HEK293 (cell line): ENCODE data around the gene ATG4A.

Experiments
- CTCF ChIA-PET: fragments of 350-600 bp; formaldehyde crosslinking; extraction: SDS; loops from one replicate; lab custom pipeline; 2021; ENCODE audit warnings: antibody characterized with exemption; lab: Yijun Ruan, JAX
- POLR2A ChIA-PET: fragments of 300-600 bp; formaldehyde crosslinking; extraction: SDS; loops from one replicate; lab custom pipeline; 2020; ENCODE audit warnings: antibody characterized with exemption, inconsistent platforms; lab: Yijun Ruan, JAX
- H3K27ac ChIP-seq: fragments of 200-500 bp; sonication (Bioruptor generic); 2 replicates; pipeline ENCODE4 v1.5.1; 2014; ENCODE audit warnings: low read depth, low read length, control low read depth, inconsistent platforms; ENCODE audit errors: extremely low read depth
- H3K36me3 ChIP-seq, 2 experiments: fragments of 200-500 bp in 1 of 2; sonication (Bioruptor generic) in 1 of 2; 1 replicate in 1 of 2; 2 replicates in 1 of 2; pipeline ENCODE4 v1.5.1; 2014 to 2017; ENCODE audit warnings: inconsistent platforms in 2 of 2, low read length in 2 of 2; ENCODE audit not compliant: control insufficient read depth in 2 of 2, insufficient read depth in 1 of 2
- H3K4me1 ChIP-seq: fragments of 200-500 bp; sonication (Bioruptor generic); 2 replicates; pipeline ENCODE4 v1.5.1; 2014; ENCODE audit warnings: mild to moderate bottlenecking, low read length, inconsistent platforms; ENCODE audit not compliant: control insufficient read depth, insufficient read depth
- H3K4me3 ChIP-seq: 2 replicates; pipeline ENCODE4 v1.5.1; 2011; ENCODE audit warnings: low read depth, mild to moderate bottlenecking, control low read depth, low read length, moderate library complexity
- H3K9me3 ChIP-seq: fragments of 200-500 bp; sonication (Bioruptor generic); 2 replicates; pipeline ENCODE4 v1.5.1; 2014; ENCODE audit warnings: low read depth, low read length, inconsistent platforms; ENCODE audit not compliant: control insufficient read depth, insufficient read depth
- HOXC10 ChIP-seq: sonication (generic); formaldehyde crosslinking; IDR thresholded peaks from 2 replicates; pipeline ENCODE4 v1.8.1; 2023; ENCODE audit warnings: mild to moderate bottlenecking, missing genetic modification reagents
- OVOL3 ChIP-seq: fragments of 450-650 bp; formaldehyde crosslinking; IDR thresholded peaks from 2 replicates; pipeline ENCODE4 v1.5.1; 2016; ENCODE audit warnings: missing biosample characterization, missing genetic modification characterization
- REPIN1 ChIP-seq: fragments of 450-650 bp; formaldehyde crosslinking; IDR thresholded peaks from 2 replicates; pipeline ENCODE4 v1.5.1; 2017; ENCODE audit warnings: missing biosample characterization, missing genetic modification characterization, low read depth
- TCF7L2 ChIP-seq: IDR thresholded peaks from 2 replicates; pipeline ENCODE4 v1.6.1; 2011; ENCODE audit warnings: low read depth, mild to moderate bottlenecking, inconsistent platforms, low read length, moderate library complexity, borderline replicate concordance
- ZBTB17 ChIP-seq: fragments of 450-650 bp; formaldehyde crosslinking; IDR thresholded peaks from 2 replicates; pipeline ENCODE4 v1.5.1; 2016; ENCODE audit warnings: missing biosample characterization, missing genetic modification characterization
- ZNF132 ChIP-seq: fragments of 450-650 bp; formaldehyde crosslinking; IDR thresholded peaks from 2 replicates; pipeline ENCODE4 v1.5.1; 2017; ENCODE audit warnings: missing biosample characterization, missing genetic modification characterization, borderline replicate concordance
- ZNF23 ChIP-seq: fragments of 450-650 bp; formaldehyde crosslinking; IDR thresholded peaks from 2 replicates; pipeline ENCODE4 v1.5.1; 2016; ENCODE audit warnings: missing biosample characterization, missing genetic modification characterization, borderline replicate concordance
- ZNF266 ChIP-seq: fragments of 450-650 bp; formaldehyde crosslinking; IDR thresholded peaks from 2 replicates; pipeline ENCODE4 v1.5.1; 2016; ENCODE audit warnings: missing biosample characterization, missing genetic modification characterization, low read depth
- ZNF302 ChIP-seq: fragments of 450-650 bp; formaldehyde crosslinking; IDR thresholded peaks from 2 replicates; pipeline ENCODE4 v1.5.1; 2016; ENCODE audit warnings: missing biosample characterization, missing genetic modification characterization, low read depth
- ZNF335 ChIP-seq: fragments of 450-650 bp; formaldehyde crosslinking; conservative IDR thresholded peaks from 2 replicates; pipeline ENCODE4 v1.5.1; 2016; ENCODE audit warnings: missing biosample characterization, missing genetic modification characterization
- ZNF391 ChIP-seq: fragments of 450-650 bp; formaldehyde crosslinking; IDR thresholded peaks from 2 replicates; pipeline ENCODE4 v1.5.1; 2016; ENCODE audit warnings: low read depth, missing biosample characterization, missing genetic modification characterization, borderline replicate concordance
- ZNF404 ChIP-seq: fragments of 450-650 bp; formaldehyde crosslinking; IDR thresholded peaks from 2 replicates; pipeline ENCODE4 v1.5.1; 2017; ENCODE audit warnings: missing biosample characterization, missing genetic modification characterization
- ZNF530 ChIP-seq: fragments of 450-650 bp; formaldehyde crosslinking; IDR thresholded peaks from 2 replicates; pipeline ENCODE4 v1.5.1; 2016; ENCODE audit warnings: low read depth, missing biosample characterization, missing genetic modification characterization
- ZNF549 ChIP-seq: fragments of 450-650 bp; IDR thresholded peaks from 2 replicates; pipeline ENCODE4 v1.5.1; 2018; ENCODE audit warnings: missing biosample characterization, missing genetic modification characterization, mild to moderate bottlenecking, inconsistent platforms, moderate library complexity
- ZNF560 ChIP-seq: fragments of 450-650 bp; formaldehyde crosslinking; IDR thresholded peaks from 2 replicates; pipeline ENCODE4 v1.5.1; 2017; ENCODE audit warnings: missing biosample characterization, missing genetic modification characterization, borderline replicate concordance
- ZNF585B ChIP-seq: fragments of 450-650 bp; formaldehyde crosslinking; IDR thresholded peaks from 2 replicates; pipeline ENCODE4 v1.5.1; 2016; ENCODE audit warnings: missing biosample characterization, missing genetic modification characterization
- ZNF670 ChIP-seq: fragments of 450-650 bp; formaldehyde crosslinking; IDR thresholded peaks from 2 replicates; pipeline ENCODE4 v1.5.1; 2016; ENCODE audit warnings: missing biosample characterization, missing genetic modification characterization, low read depth
- ZNF791 ChIP-seq: fragments of 450-650 bp; formaldehyde crosslinking; IDR thresholded peaks from 2 replicates; pipeline ENCODE4 v1.5.1; 2016; ENCODE audit warnings: missing biosample characterization, missing genetic modification characterization
- TF ChIP-seq, protein P1 (sequence below): fragments of 450-650 bp; formaldehyde crosslinking; IDR thresholded peaks from 2 replicates; pipeline ENCODE4 v1.5.1; 2016; ENCODE audit warnings: missing biosample characterization, missing genetic modification characterization, low read depth
- TF ChIP-seq, protein P2 (sequence below): fragments of 450-650 bp; formaldehyde crosslinking; IDR thresholded peaks from 2 replicates; pipeline ENCODE4 v1.5.1; 2016; ENCODE audit warnings: missing biosample characterization, missing genetic modification characterization, borderline replicate concordance
- TF ChIP-seq, protein P3 (sequence below): fragments of 450-650 bp; formaldehyde crosslinking; IDR thresholded peaks from 2 replicates; pipeline ENCODE4 v1.5.1; 2016; ENCODE audit warnings: missing biosample characterization, missing genetic modification characterization

ATG4A gene

DNA sequence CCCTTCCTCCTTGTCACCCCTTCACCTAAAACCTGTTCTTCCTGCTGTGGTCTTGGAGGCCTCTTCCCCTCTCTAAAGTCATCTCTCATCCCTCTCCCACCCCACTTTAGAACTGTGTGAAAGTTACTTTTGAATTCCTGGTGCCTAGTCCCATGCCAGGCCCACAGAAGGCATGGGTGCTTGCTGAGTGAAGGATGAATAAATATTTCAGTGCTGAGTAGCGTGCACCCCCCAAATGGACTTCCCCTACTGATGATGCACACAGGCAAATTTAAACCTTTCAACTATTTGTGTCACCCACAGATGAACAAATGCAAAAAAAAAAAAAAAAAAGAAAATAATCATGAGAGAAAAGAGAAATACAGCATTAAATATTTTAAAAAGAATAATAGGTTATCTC is 20.0 kb upstream of the ATG4A start (continued):
- no peak for TF ChIP-seq ZNF266 (tag by site-specific recombination)

DNA sequence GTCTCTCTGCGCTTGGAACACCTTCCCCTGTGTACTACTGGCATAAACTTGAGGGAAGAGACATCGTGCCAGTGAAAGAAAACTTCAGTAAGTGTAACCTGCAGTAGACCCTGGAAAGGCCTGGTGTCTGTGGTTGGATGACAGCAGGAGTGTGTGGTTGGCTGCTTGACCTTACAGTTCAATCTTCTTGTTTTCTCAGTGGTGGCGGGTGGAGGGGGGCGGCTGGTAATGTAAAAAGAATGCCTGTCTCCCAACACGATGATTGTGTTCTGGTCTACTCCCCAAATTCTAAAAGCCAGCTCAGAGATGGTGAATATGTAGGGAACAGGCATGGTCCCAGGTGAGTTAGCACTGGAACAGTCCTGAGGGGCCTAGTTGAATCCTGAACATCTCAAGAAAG is 18.8 kb upstream of the ATG4A start:
- CTCF ChIA-PET = interaction anchor here (0.7 to 1.1 kb wide), 3 partner anchors 53 to 78 kb away, joined by 3 read pairs; no protein-coding TSS in a partner anchor
- POLR2A ChIA-PET = no interaction called here
- no peak overlapping the region for H3K27ac ChIP-seq

More for the DNA sequence above, 18.8 kb upstream of the ATG4A start:
- H3K4me1 ChIP-seq = no peaks in the 10 kb centered on the region
- H3K4me3 ChIP-seq = no peak overlapping the region
- H3K36me3 ChIP-seq = no peaks in the 10 kb centered on the region
- H3K9me3 ChIP-seq = no peaks in the 10 kb centered on the region
- TF ChIP-seq ZNF670 (no peak), ZNF391 (tag by site-specific recombination) (no peak), ZNF585B (tag by site-specific recombination) (no peak), REPIN1 (tag by site-specific recombination) (no peak), ZNF560 (tag by site-specific recombination) (no peak), ZNF23 (tag by site-specific recombination) (no peak), TCF7L2 (no peak), ZNF302 (no peak), ZBTB17 (tag by site-specific recombination) (no peak), HOXC10 (CRISPR knock-in tag) (no peak), ZNF791 (no peak), ZNF549 (tag by site-specific recombination) (no peak), ZNF132 (tag by site-specific recombination) (no peak), ZNF530 (tag by site-specific recombination) (no peak), OVOL3 (tag by site-specific recombination) (no peak), ZNF404 (no peak), ZNF335 (tag by site-specific recombination) (no peak)
- TF ChIP-seq, protein P1, sequence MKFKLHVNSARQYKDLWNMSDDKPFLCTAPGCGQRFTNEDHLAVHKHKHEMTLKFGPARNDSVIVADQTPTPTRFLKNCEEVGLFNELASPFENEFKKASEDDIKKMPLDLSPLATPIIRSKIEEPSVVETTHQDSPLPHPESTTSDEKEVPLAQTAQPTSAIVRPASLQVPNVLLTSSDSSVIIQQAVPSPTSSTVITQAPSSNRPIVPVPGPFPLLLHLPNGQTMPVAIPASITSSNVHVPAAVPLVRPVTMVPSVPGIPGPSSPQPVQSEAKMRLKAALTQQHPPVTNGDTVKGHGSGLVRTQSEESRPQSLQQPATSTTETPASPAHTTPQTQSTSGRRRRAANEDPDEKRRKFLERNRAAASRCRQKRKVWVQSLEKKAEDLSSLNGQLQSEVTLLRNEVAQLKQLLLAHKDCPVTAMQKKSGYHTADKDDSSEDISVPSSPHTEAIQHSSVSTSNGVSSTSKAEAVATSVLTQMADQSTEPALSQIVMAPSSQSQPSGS = no peak
- TF ChIP-seq, protein P2, sequence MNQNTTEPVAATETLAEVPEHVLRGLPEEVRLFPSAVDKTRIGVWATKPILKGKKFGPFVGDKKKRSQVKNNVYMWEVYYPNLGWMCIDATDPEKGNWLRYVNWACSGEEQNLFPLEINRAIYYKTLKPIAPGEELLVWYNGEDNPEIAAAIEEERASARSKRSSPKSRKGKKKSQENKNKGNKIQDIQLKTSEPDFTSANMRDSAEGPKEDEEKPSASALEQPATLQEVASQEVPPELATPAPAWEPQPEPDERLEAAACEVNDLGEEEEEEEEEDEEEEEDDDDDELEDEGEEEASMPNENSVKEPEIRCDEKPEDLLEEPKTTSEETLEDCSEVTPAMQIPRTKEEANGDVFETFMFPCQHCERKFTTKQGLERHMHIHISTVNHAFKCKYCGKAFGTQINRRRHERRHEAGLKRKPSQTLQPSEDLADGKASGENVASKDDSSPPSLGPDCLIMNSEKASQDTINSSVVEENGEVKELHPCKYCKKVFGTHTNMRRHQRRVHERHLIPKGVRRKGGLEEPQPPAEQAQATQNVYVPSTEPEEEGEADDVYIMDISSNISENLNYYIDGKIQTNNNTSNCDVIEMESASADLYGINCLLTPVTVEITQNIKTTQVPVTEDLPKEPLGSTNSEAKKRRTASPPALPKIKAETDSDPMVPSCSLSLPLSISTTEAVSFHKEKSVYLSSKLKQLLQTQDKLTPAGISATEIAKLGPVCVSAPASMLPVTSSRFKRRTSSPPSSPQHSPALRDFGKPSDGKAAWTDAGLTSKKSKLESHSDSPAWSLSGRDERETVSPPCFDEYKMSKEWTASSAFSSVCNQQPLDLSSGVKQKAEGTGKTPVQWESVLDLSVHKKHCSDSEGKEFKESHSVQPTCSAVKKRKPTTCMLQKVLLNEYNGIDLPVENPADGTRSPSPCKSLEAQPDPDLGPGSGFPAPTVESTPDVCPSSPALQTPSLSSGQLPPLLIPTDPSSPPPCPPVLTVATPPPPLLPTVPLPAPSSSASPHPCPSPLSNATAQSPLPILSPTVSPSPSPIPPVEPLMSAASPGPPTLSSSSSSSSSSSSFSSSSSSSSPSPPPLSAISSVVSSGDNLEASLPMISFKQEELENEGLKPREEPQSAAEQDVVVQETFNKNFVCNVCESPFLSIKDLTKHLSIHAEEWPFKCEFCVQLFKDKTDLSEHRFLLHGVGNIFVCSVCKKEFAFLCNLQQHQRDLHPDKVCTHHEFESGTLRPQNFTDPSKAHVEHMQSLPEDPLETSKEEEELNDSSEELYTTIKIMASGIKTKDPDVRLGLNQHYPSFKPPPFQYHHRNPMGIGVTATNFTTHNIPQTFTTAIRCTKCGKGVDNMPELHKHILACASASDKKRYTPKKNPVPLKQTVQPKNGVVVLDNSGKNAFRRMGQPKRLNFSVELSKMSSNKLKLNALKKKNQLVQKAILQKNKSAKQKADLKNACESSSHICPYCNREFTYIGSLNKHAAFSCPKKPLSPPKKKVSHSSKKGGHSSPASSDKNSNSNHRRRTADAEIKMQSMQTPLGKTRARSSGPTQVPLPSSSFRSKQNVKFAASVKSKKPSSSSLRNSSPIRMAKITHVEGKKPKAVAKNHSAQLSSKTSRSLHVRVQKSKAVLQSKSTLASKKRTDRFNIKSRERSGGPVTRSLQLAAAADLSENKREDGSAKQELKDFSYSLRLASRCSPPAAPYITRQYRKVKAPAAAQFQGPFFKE = no peak
- TF ChIP-seq, protein P3, sequence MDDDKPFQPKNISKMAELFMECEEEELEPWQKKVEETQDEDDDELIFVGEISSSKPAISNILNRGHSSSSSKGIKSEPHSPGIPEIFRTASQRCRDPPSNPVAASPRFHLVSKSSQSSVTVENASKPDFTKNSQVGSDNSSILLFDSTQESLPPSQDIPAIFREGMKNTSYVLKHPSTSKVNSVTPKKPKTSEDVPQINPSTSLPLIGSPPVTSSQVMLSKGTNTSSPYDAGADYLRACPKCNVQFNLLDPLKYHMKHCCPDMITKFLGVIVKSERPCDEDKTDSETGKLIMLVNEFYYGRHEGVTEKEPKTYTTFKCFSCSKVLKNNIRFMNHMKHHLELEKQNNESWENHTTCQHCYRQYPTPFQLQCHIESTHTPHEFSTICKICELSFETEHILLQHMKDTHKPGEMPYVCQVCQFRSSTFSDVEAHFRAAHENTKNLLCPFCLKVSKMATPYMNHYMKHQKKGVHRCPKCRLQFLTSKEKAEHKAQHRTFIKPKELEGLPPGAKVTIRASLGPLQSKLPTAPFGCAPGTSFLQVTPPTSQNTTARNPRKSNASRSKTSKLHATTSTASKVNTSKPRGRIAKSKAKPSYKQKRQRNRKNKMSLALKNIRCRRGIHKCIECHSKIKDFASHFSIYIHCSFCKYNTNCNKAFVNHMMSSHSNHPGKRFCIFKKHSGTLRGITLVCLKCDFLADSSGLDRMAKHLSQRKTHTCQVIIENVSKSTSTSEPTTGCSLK (tag by site-specific recombination) = no peak
